Lower leg skin (tissue), 3 donors: ENCODE measurements around the gene RCAN2.

Experiments
- POLR2A ChIP-seq, 2 donors: fragments of 450-650 bp; IDR thresholded peaks; one replicate each; pipeline ENCODE4 v1.6.1; 2016 to 2017; ENCODE audit warnings: antibody characterized with exemption in 2 of 2, mild to moderate bottlenecking in 1 of 2, moderate library complexity in 1 of 2
- TF ChIP-seq, protein P1 (sequence below), 3 donors: fragments of 450-650 bp; IDR thresholded peaks; one replicate each; pipeline ENCODE4 v1.5.1; 2016; ENCODE audit warnings: antibody characterized with exemption in 3 of 3, mild to moderate bottlenecking in 3 of 3, moderate library complexity in 2 of 3

DNA sequence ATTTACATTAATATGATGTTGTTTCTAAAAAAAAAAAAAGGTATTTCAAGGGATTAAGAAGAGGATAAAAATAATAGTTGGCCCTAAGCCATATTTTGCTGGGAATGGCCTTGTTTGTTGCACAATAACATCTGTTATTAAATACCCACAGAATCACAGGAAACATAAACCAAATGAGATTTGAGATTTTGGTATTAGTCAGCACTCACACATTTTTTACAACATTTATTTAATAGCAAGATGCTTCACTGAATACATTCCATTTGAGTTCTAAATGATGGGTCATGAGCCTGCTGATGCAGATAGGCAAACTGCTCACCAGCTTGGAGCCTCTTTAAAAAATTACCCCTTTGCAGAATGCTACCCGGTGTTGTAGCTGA, 227.6 kb downstream of the RCAN2 start:
- TF ChIP-seq, protein P1, sequence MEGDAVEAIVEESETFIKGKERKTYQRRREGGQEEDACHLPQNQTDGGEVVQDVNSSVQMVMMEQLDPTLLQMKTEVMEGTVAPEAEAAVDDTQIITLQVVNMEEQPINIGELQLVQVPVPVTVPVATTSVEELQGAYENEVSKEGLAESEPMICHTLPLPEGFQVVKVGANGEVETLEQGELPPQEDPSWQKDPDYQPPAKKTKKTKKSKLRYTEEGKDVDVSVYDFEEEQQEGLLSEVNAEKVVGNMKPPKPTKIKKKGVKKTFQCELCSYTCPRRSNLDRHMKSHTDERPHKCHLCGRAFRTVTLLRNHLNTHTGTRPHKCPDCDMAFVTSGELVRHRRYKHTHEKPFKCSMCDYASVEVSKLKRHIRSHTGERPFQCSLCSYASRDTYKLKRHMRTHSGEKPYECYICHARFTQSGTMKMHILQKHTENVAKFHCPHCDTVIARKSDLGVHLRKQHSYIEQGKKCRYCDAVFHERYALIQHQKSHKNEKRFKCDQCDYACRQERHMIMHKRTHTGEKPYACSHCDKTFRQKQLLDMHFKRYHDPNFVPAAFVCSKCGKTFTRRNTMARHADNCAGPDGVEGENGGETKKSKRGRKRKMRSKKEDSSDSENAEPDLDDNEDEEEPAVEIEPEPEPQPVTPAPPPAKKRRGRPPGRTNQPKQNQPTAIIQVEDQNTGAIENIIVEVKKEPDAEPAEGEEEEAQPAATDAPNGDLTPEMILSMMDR (IDR thresholded peaks at IDR 0.05) = no peak
- TF ChIP-seq POLR2A (IDR thresholded peaks at IDR 0.05) = no peak
